ENCODE data around the gene DEFB131B.
A peak's percentile ranks its signal among the peaks of the same experiment; 100 is the strongest.
"Not testable (repeated sequence)": the region's sequence is repeated elsewhere in the genome, so short reads cannot be mapped to it uniquely, and the experiment has no call there.

The DEFB131B gene

DNA sequence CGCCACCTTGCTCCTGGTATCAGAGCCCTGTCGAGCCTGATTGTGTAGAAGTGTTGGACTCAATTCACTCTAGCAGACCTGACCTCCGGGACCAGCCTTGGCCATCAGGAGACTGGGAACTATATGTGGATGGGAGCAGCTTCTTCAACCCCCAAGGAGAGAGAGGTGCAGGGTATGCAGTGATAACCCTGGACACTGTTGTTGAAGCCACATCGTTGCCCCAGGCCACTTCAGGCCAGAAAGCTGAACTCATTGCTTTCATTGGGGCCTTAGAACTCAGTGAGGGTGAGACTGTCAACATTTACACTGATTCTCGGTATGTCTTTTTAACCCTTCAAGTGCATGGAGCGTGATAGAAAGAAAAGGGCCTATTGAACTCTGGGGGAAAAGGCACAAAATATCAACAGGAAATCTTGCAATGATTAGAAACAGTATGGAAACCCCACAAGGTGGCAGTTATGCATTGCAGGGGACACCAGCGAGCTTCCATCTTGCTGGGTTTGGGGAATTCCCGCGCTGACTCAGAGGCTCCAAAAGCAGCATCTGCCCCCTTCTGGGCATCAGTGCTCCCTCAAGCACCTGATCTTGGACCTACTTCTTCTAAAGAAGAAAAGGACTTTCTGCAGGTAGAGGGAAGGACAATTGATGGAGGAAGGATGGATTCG, 33.2 kb downstream of the DEFB131B start:
- DNase-seq (ENCODE audit: low read depth in 2 of 2), result not testable (repeated sequence)

- DNase-seq (ENCODE audit: low read depth in 2 of 2), result not testable (repeated sequence)
These were observed 33.7 kb downstream of the DEFB131B start for GRCh38 chr11:71911986-71912340.

- peak; percentile 89 for DNase-seq (ENCODE audit: low read depth in 2 of 2)
These were observed 35.7 kb downstream of the DEFB131B start for GRCh38 chr11:71913756-71914526.

- no peak for DNase-seq (ENCODE audit: low read depth in 2 of 2)
These were observed 36.5 kb downstream of the DEFB131B start for GRCh38 chr11:71914617-71915189.

- DNase-seq (ENCODE audit: low read depth in 2 of 2), result no peak
These were observed 39.4 kb downstream of the DEFB131B start for GRCh38 chr11:71917646-71918140.

DNA sequence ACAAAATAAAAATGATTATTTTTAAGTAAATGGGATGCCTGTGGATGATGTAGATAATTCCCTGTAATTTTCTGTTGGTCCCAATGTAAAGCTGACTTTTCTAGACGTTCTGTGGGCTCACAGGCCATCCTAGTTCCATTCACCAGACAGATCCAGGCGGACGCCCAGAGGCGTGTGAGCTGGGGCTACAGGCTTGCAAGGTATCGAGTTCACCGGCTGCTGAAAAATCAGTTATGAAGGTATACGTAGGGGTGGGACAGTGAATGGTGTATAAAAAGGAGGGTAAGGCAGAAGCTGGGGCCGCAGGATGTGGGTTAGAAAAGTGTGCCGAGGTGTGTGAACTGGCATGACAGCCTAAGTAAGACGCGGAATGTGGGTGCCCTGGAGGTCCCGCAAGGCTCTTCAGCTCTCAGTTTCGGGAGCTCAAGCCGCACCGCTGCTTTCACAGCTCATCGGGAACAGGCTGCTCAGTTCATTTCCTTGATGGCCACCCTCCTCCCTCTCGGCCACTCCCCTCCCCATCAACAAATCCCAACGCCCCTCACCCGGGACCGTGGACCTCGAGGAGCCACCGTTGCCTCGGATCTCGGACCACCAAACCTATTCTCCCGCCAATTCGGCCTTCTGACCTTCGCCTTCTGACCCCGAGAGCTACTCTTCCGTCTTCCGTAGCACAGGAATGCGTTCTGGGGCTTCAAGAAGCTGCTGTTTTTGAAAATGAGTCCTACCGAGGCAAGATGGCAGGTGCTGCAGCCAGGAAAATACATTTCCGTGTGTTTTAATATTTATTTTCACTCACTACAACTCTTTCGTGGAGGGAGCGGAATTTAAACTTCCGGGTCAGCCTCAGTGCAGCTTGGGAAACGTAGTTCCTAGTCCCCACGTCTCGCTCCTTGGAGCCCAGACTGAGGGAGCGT, 49.8 kb downstream of the DEFB131B start, which contains the start of gene XNDC1N:
Gene XNDC1N, minus strand, starts transcription at position 775 of the 917 bp plus-strand sequence. CDS start 5,241 bp downstream, outside the sequence.
- DNase-seq (ENCODE audit: low read depth in 2 of 2), result peak; percentile 78 to 81

DNA sequence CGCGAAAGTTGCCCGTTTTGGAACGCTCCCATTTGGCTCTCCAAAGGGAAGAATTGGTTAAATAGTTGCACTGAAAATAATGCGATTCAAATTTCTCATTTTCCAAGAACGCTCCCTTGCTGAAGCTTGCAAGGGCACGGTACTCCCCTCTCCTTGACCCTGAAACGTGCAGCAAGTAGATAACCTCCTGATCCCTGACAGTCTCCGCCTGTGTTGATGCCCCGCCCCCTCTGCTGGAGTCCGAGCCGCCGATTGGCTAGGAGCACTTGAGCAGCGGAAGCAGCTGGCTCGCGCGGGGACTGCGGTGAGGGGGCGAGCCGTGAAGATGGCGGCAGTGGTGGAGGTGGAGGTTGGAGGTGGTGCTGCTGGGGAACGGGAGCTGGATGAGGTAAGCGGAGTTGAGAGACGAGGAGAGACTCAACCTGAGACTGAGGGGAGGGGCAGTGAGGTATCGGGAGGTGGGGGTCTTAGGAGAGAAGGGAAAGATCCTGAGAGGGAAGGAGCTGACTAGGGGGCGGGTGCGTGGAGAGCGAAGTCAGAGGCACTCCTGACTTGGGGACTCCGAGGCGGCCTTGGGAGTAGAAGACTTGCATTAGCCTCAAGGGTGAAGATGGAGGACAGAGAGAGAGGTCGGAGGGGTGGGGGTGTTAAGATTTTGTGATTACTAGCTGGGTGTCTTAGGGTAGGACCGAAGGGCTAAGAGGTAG, 50.6 kb downstream of the DEFB131B start, which contains the start of gene RNF121:
Gene RNF121, plus strand, starts transcription at position 310 of the 707 bp plus-strand sequence. Its CDS starts 16 bp downstream, at position 326.
- DNase-seq (ENCODE audit: low read depth in 2 of 2), result peak; percentile 89

GRCh38 chr11:71929491-71929890, 51.2 kb downstream of the DEFB131B start:
- DNase-seq (ENCODE audit: low read depth in 2 of 2), result no peak

DNA sequence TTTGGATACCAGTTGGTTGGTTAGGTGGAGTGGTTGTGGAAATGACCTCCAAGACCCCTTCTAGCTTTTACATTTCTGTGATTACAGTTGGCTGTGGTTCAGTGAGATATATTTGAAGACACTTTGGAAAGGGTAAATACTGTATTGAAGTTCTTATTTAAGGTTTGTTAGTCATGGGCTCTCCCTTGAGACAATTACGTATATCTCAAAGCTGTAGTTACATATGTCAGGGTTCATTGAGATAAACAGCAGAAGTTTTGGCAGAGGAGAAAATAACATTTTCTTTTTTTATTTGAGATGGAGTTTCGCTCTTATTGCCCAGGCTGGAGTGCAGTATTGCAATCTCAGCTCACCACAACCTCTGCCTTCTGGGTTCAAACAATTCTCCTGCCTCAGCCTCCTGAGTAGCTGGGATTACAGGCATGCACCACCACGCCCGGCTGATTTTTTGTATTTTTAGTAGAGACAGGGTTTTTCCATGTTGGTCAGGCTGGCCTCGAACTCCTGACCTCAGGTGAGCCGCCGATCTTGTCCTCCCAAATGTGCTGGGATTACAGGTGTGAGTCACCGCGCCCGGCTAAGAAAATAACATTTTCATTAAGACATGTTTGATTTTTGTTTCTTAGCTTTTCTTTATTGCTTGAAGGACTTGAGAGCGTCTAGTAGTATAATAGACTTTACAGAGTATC, 52.4 kb downstream of the DEFB131B start:
- no peak for DNase-seq (ENCODE audit: low read depth in 2 of 2)

- DNase-seq (ENCODE audit: low read depth in 2 of 2), result no peak
These were observed 53.0 kb downstream of the DEFB131B start for GRCh38 chr11:71931245-71931602.

DNA sequence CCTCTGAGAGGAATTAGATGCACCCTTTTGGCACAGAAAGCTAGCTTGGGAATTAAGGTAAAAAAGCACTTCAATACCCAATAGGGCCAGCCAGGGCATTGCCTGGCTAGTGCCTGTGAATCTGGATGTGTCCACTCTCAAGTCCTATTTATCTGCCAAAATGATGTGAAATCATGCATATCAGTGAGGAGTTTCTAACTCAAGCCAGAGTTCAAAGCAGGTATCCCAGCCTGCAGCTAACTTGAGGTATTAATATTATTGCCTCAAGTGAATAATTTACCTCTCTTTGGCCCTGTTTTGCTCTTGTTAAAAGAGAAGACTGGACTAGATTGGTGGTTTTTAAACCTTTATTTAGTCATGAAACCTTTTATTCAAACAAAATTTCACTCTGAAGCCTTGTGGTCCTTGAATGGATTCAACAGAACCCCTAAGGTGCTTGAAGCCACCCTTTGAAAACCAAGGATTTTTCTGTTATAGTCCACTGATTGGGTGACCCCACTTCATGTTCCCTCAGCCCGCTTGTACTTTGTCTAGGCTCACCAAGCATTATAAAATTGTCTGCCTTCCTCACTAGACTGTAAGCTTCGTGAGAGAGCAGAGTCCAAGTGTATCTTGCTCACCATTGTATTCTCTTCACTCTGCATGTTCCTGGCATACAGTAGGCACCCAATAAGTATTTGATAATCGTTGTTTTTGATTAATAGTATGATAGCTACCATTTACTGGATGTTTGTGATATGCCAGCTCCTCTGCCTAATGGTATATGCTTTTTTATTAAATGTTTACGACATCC, 55.1 kb downstream of the DEFB131B start:
- no peak for DNase-seq (ENCODE audit: low read depth in 2 of 2)
